ENCODE data around the gene ALKBH7.

DNA sequence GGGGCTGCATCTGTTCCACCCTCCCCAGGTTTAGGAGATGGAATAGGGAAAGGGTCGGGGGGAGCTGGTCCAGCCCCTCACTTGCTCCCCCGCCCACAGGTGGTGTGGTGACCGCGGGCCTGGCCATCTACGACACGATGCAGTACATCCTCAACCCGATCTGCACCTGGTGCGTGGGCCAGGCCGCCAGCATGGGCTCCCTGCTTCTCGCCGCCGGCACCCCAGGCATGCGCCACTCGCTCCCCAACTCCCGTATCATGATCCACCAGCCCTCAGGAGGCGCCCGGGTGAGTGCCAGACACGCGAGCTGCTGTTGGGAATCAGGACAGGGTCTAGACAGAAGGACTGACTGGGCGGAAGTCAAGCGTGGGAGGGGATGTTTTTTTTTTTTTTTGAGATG, 8.2 kb upstream of the ALKBH7 start:
- no peak for TF ChIP-seq CTCF (IDR thresholded peaks at IDR 0.05)
- TF ChIP-seq POLR2A (IDR thresholded peaks at IDR 0.05) = no peak
